IMR-90 (cell line): Measurements from ENCODE around the gene PRDM2. TPM values are rescaled to one million over a fixed set of nuclear protein-coding genes. Genes with fewer than 3 reads are reported as not detected.

Experiments used
- ATAC-seq: fragments of 200-7000 bp; cut with Tn5 transposase; 2 replicates; pipeline ENCODE4 v1.9.1; 2020; ENCODE audit warnings: low read depth, mild to moderate bottlenecking, moderate library complexity
- BruUV-seq: library from RNA; stranded (reverse); fragments of 400-500 nt; replicated peaks from 2 replicates; lab custom pipeline; 2021; lab: Mats Ljungman, UMichigan
- CTCF ChIA-PET: fragments of 300-600 bp; formaldehyde crosslinking; extraction: SDS; loops from one replicate; lab custom pipeline; 2021; ENCODE audit warnings: antibody characterized with exemption; lab: Yijun Ruan, JAX
- POLR2A ChIA-PET: fragments of 300-600 bp; sonication (Branson Sonifier 250); formaldehyde crosslinking; loops from one replicate; lab custom pipeline; 2022; ENCODE audit warnings: antibody characterized with exemption; ENCODE audit not compliant: unreplicated experiment; lab: Charles Lee
- DNase-seq: peaks from one replicate; pipeline ENCODE4 v3.0.0; 2013
- H2AFZ ChIP-seq: replicated peaks from 2 replicates; pipeline ENCODE3; 2013; ENCODE audit warnings: low read length, mild to moderate bottlenecking; ENCODE audit not compliant: poor library complexity
- H2AK5ac ChIP-seq: 2 replicates; pipeline ENCODE4 v1.6.1; 2013; ENCODE audit warnings: low read depth, low read length, inconsistent platforms
- H2AK9ac ChIP-seq: replicated peaks from 2 replicates; pipeline ENCODE3; 2013; ENCODE audit warnings: mild to moderate bottlenecking, low read depth, low read length, moderate library complexity; ENCODE audit not compliant: poor library complexity
- H2BK120ac ChIP-seq: 2 replicates; pipeline ENCODE4 v1.6.1; 2013; ENCODE audit warnings: low read depth, low read length, inconsistent platforms
- H2BK15ac ChIP-seq: 3 replicates; pipeline ENCODE4 v1.6.1; 2013; ENCODE audit warnings: low read depth, low read length, inconsistent platforms
- H2BK20ac ChIP-seq: 2 replicates; pipeline ENCODE4 v1.6.1; 2013; ENCODE audit warnings: low read depth, mild to moderate bottlenecking, inconsistent platforms, low read length, moderate library complexity
- H2BK5ac ChIP-seq: 2 replicates; pipeline ENCODE4 v1.6.1; 2013; ENCODE audit warnings: mild to moderate bottlenecking, low read depth, low read length, inconsistent platforms; ENCODE audit not compliant: poor library complexity, severe bottlenecking
- H3K14ac ChIP-seq: replicated peaks from 2 replicates; pipeline ENCODE4 v1.6.1; 2013; ENCODE audit warnings: low read depth, low read length, inconsistent platforms
- H3K18ac ChIP-seq: 2 replicates; pipeline ENCODE4 v1.6.1; 2013; ENCODE audit warnings: low read depth, low read length, control low read depth
- H3K23ac ChIP-seq: 2 replicates; pipeline ENCODE4 v1.6.1; 2013; ENCODE audit warnings: low read depth, low read length, inconsistent platforms
- H3K27ac ChIP-seq: 2 replicates; pipeline ENCODE4 v1.5.1; 2013; ENCODE audit warnings: mild to moderate bottlenecking, control low read depth, low read length; ENCODE audit not compliant: insufficient read depth
- H3K27me3 ChIP-seq: 2 replicates; pipeline ENCODE4 v1.6.1; 2013; ENCODE audit warnings: low read length; ENCODE audit not compliant: control insufficient read depth, insufficient read depth
- H3K36me3 ChIP-seq: 2 replicates; pipeline ENCODE4 v1.6.1; 2013; ENCODE audit warnings: low read length, mixed read lengths; ENCODE audit not compliant: control insufficient read depth, insufficient read depth
- H3K4ac ChIP-seq: 2 replicates; pipeline ENCODE4 v1.6.1; 2013; ENCODE audit warnings: low read depth, low read length, inconsistent platforms
- H3K4me1 ChIP-seq: 2 replicates; pipeline ENCODE4 v1.6.1; 2013; ENCODE audit warnings: low read length, mixed read lengths; ENCODE audit not compliant: control insufficient read depth, insufficient read depth
- H3K4me2 ChIP-seq: 2 replicates; pipeline ENCODE4 v1.6.1; 2013; ENCODE audit warnings: low read depth, mild to moderate bottlenecking, control low read depth, low read length, moderate library complexity
- H3K4me3 ChIP-seq: 2 replicates; pipeline ENCODE4 v1.5.1; 2013; ENCODE audit warnings: low read depth, mild to moderate bottlenecking, control low read depth, low read length, moderate library complexity; ENCODE audit not compliant: insufficient read depth
- H3K56ac ChIP-seq: 2 replicates; pipeline ENCODE4 v1.6.1; 2013; ENCODE audit warnings: low read length, inconsistent platforms; ENCODE audit not compliant: insufficient read depth; ENCODE audit errors: extremely low read depth
- H3K79me1 ChIP-seq, 2 experiments: 2 replicates each; pipeline ENCODE4 v1.6.1; 2013; ENCODE audit warnings: low read length in 2 of 2, inconsistent platforms in 1 of 2, low read depth in 1 of 2
- H3K9ac ChIP-seq: 2 replicates; pipeline ENCODE4 v1.6.1; 2013; ENCODE audit warnings: low read depth, low read length, control low read depth
- H3K9me1 ChIP-seq: 2 replicates; pipeline ENCODE4 v1.6.1; 2013; ENCODE audit warnings: low read length, inconsistent platforms; ENCODE audit not compliant: insufficient read depth
- H3K9me3 ChIP-seq: 2 replicates; pipeline ENCODE4 v1.6.1; 2013; ENCODE audit warnings: low read length; ENCODE audit not compliant: control insufficient read depth, insufficient read depth
- H4K20me1 ChIP-seq: 2 replicates; pipeline ENCODE4 v1.6.1; 2013; ENCODE audit warnings: low read length, inconsistent platforms; ENCODE audit not compliant: insufficient read depth
- H4K5ac ChIP-seq: 2 replicates; pipeline ENCODE4 v1.6.1; 2013; ENCODE audit warnings: mild to moderate bottlenecking, low read depth, low read length, control low read depth
- H4K8ac ChIP-seq, 2 experiments: 2 replicates each; pipeline ENCODE4 v1.6.1; 2013; ENCODE audit warnings: low read depth in 2 of 2, low read length in 2 of 2, control low read depth in 1 of 2, inconsistent platforms in 1 of 2
- H4K91ac ChIP-seq: 2 replicates; pipeline ENCODE4 v1.6.1; 2013; ENCODE audit warnings: low read depth, low read length, inconsistent platforms; ENCODE audit not compliant: insufficient read depth
- CEBPB ChIP-seq: IDR thresholded peaks from 2 replicates; pipeline ENCODE4 v1.6.1; 2012; ENCODE audit warnings: low read depth, low read length, improper control_type of control experiment
- CHD1 ChIP-seq: IDR thresholded peaks from 2 replicates; pipeline ENCODE4 v1.6.1; 2012; ENCODE audit warnings: low read depth, low read length, improper control_type of control experiment
- CTCF ChIP-seq: conservative IDR thresholded peaks from 2 replicates; pipeline ENCODE4 v1.5.1; 2012; ENCODE audit warnings: mild to moderate bottlenecking, low read depth, low read length, improper control_type of control experiment
- ELK1 ChIP-seq: fragments of 150-350 bp; IDR thresholded peaks from 2 replicates; pipeline ENCODE4 v1.6.1; 2016; ENCODE audit warnings: low read depth, mild to moderate bottlenecking, low read length, moderate library complexity, borderline replicate concordance
- FOS ChIP-seq: fragments of 150-350 bp; IDR thresholded peaks from 2 replicates; pipeline ENCODE4 v1.6.1; 2016; ENCODE audit warnings: low read depth, low read length
- MAFK ChIP-seq: IDR thresholded peaks from 2 replicates; pipeline ENCODE4 v1.6.1; 2012; ENCODE audit warnings: low read depth, low read length, improper control_type of control experiment
- MAZ ChIP-seq: IDR thresholded peaks from 2 replicates; pipeline ENCODE4 v1.6.1; 2012; ENCODE audit warnings: low read depth, mild to moderate bottlenecking, low read length, improper control_type of control experiment, moderate library complexity, borderline replicate concordance
- MXI1 ChIP-seq: IDR thresholded peaks from 2 replicates; pipeline ENCODE4 v1.6.1; 2012; ENCODE audit warnings: low read depth, mild to moderate bottlenecking, low read length, moderate library complexity, borderline replicate concordance
- NFE2L2 ChIP-seq: fragments of 150-350 bp; IDR thresholded peaks from 2 replicates; pipeline ENCODE4 v1.6.1; 2016; ENCODE audit warnings: low read depth, mild to moderate bottlenecking, low read length
- POLR2A ChIP-seq: IDR thresholded peaks from 2 replicates; pipeline ENCODE4 v1.6.1; 2012; ENCODE audit warnings: mild to moderate bottlenecking, low read depth, low read length
- RAD21 ChIP-seq: IDR thresholded peaks from 2 replicates; pipeline ENCODE4 v1.6.1; 2012; ENCODE audit warnings: low read length, improper control_type of control experiment
- RCOR1 ChIP-seq: IDR thresholded peaks from 2 replicates; pipeline ENCODE4 v1.6.1; 2012; ENCODE audit warnings: mild to moderate bottlenecking, low read length, improper control_type of control experiment; ENCODE audit not compliant: insufficient replicate concordance
- RFX5 ChIP-seq: IDR thresholded peaks from 2 replicates; pipeline ENCODE4 v1.8.0; 2012; ENCODE audit warnings: low read depth, mild to moderate bottlenecking, low read length, moderate library complexity
- USF2 ChIP-seq: fragments of 150-350 bp; IDR thresholded peaks from 2 replicates; pipeline ENCODE4 v1.6.1; 2017; ENCODE audit warnings: mild to moderate bottlenecking, antibody characterized with exemption, low read length, low read depth
- WGBS, 2 experiments: methylation state at CpG; one replicate each; pipeline versions ENCODE4 v1.1.5 to v1.1.7; 2013; ENCODE audit warnings: missing lambda C conversion rate in 2 of 2; ENCODE audit not compliant: insufficient read length in 1 of 2; ENCODE audit errors: extremely low coverage in 2 of 2; 5-methylcytosine and 5-hydroxymethylcytosine counted together
- dilution Hi-C: fragments of 300-500 bp; cut with HindIII; formaldehyde crosslinking; loops from one replicate; pipeline ENCODE4 v1.14.3; 2018; ENCODE audit warnings: low sequenced_read_pairs; ENCODE audit not compliant: unreplicated experiment
- in situ Hi-C: fragments of 300-500 bp; cut with MboI; formaldehyde crosslinking; loops from 3 replicates; pipeline ENCODE4 v1.14.3; 2019; ENCODE audit warnings: low sequenced_read_pairs, inconsistent platforms, mixed read lengths
- intact Hi-C: fragments of 100-400 bp; cut with micrococcal nuclease; formaldehyde crosslinking; loops from 2 replicates; pipeline ENCODE4 v1.10.0; 2022
- polyA plus RNA-seq, 3 experiments: library from polyadenylated mRNA; depleted of rRNA; stranded (reverse); fragments of >200 nt; gene quantifications; 2 replicates each; pipeline ENCODE4 v1.2.3, GENCODE V29; 2012; ENCODE audit warnings: low replicate concordance in 1 of 3
- total RNA-seq: library from RNA; depleted of rRNA; stranded (reverse); fragments of >200 nt; gene quantifications from 2 replicates; pipeline ENCODE4 v1.2.3, GENCODE V29; 2012

The PRDM2 gene
- total and polyA plus RNA-seq, 2 of the 4 experiments (the other 2 are of a cell fraction) = 3.4 to 8.9 TPM

- CTCF ChIA-PET = no interaction called here
- Histone ChIP-seq H2BK20ac (no peak overlapping the region), H3K14ac (no peak overlapping the region), H3K56ac (no peak overlapping the region), H3K79me1 (no peaks in the 10 kb centered on the region), H2BK15ac (no peak overlapping the region), H4K5ac (no peak overlapping the region), H4K91ac (no peak overlapping the region), H2BK5ac (no peak overlapping the region), H2AK9ac (no peak overlapping the region), H3K4me1 (no peaks in the 10 kb centered on the region), H3K4me3 (no peak overlapping the region), H2BK120ac (no peak overlapping the region), H2AK5ac (no peak overlapping the region), H3K4ac (no peak overlapping the region), H3K23ac (no peak overlapping the region), H3K27ac (no peak overlapping the region), H3K9ac (no peak overlapping the region), H3K4me2 (no peak overlapping the region), H3K36me3 (no peaks in the 10 kb centered on the region), H3K18ac (no peak overlapping the region), H3K9me3 (no peaks in the 10 kb centered on the region), H4K20me1 (no peaks in the 10 kb centered on the region), H4K8ac (no peak overlapping the region), H2AFZ (no peak overlapping the region), H3K9me1 (no peaks in the 10 kb centered on the region), H3K27me3 (no peaks in the 10 kb centered on the region)
- DNase-seq = no peak
- TF ChIP-seq CTCF = no peak
- no peak for TF ChIP-seq POLR2A
- no peak for TF ChIP-seq RCOR1
- no peak for TF ChIP-seq CHD1
- no peak for TF ChIP-seq USF2
- no peak for TF ChIP-seq RAD21
- TF ChIP-seq MAFK = no peak
- TF ChIP-seq FOS = no peak
- TF ChIP-seq RFX5 = no peak
- TF ChIP-seq CEBPB = no peak
- TF ChIP-seq MXI1 = no peak
- no peak for TF ChIP-seq ELK1
- no peak for TF ChIP-seq MAZ
- no peak for TF ChIP-seq NFE2L2
- in situ Hi-C loops (no loop called here), dilution Hi-C loops (no loop called here), intact Hi-C loops (no loop called here)
- ATAC-seq = no peak
- POLR2A ChIA-PET = no interaction called here
- BruUV-seq = no TSS peak
- WGBS, 2 experiments = no CpG with 5 or more reads among the region's 4 CpGs
These were observed 132.1 kb downstream of the PRDM2 start for GRCh38 chr1:13832100-13832499.
